ENCODE results near the gene CLEC16A.

- TF ChIP-seq CTCF (IDR thresholded peaks at IDR 0.05) (no peak), POLR2A (IDR thresholded peaks at IDR 0.05) (no peak)
Measured at GRCh38 chr16:10988164-10988803, 43.9 kb downstream of the CLEC16A start.

Measured in breast epithelium (tissue), 3 donors.